ENCODE measurements around the gene PDAP1. TPM values are rescaled to one million over a fixed set of nuclear protein-coding genes. Genes with fewer than 3 reads are reported as not detected.

PDAP1 gene
- 150 and 160 TPM in 2 replicates for total RNA-seq (2021)
- long read RNA-seq, transcript PDAP1-201 (6 exons, 2,546 nt), result major isoform, 380 of 421 reads
- long read RNA-seq, partial matches to known transcripts, result 17 of 421 reads
- long read RNA-seq, other reads (novel, unspliced or antisense), result 23 of 421 reads

GRCh38 chr7:99408379-99409191 lies at the start of gene PDAP1, which contains the start of gene BUD31:
Gene PDAP1, minus strand, starts transcription at chr7:99408597. Its CDS starts 49 bp downstream, at chr7:99408548.
Gene BUD31, plus strand, starts transcription at chr7:99408969. Its CDS starts 2,124 bp downstream, at chr7:99411093.
- Histone ChIP-seq H2AK5ac (ENCODE audit: insufficient read length, low read length) (no peak within 1 kb of the TSS), H3K79me2 (ENCODE audit: insufficient read depth, low read length) (peaks cover 36% of the 10 kb centered on the region), H3K14ac (ENCODE audit: insufficient read depth, low read length) (peak within 1 kb of the TSS; percentile 100), H3K9ac (ENCODE audit: extremely low read depth, insufficient read length, low read length) (peak within 1 kb of the TSS; percentile 97), H3K79me1 (ENCODE audit: insufficient read depth, low read depth, low read length, poor library complexity, severe bottlenecking) (peaks cover 12% of the 10 kb centered on the region), H4K91ac (ENCODE audit: insufficient read length, low read depth, low read length) (no peak within 1 kb of the TSS), H3K18ac (ENCODE audit: insufficient read length, low read depth, low read length) (peak within 1 kb of the TSS; percentile 100), H4K8ac (replicated peaks; ENCODE audit: insufficient read length, low read depth, low read length) (peak within 1 kb of the TSS; percentile 100), H3K56ac (ENCODE audit: insufficient read length, low read depth, low read length) (peak within 1 kb of the TSS; percentile 91), H3K4me2 (ENCODE audit: insufficient read depth, insufficient read length, low read length) (peak within 1 kb of the TSS; percentile 91), H3K9me3 (ENCODE audit: control insufficient read depth, low read depth, low read length) (no peaks in the 10 kb centered on the region), H4K20me1 (ENCODE audit: control insufficient read depth, insufficient read depth, insufficient read length) (no peaks in the 10 kb centered on the region), H3K4ac (ENCODE audit: low read depth, low read length) (no peak within 1 kb of the TSS; the same call in 1 of the 2 replicates), H2BK120ac (ENCODE audit: low read depth, low read length, poor library complexity, severe bottlenecking) (peak within 1 kb of the TSS; percentile 92), H4K5ac (ENCODE audit: insufficient read length, low read depth, low read length) (peak within 1 kb of the TSS; percentile 99), H3T11ph (ENCODE audit: low read length) (peak within 1 kb of the TSS; percentile 81), H2BK20ac (ENCODE audit: low read depth, low read length, poor library complexity, severe bottlenecking) (no peak within 1 kb of the TSS), H2AFZ (ENCODE audit: low read length) (peak within 1 kb of the TSS; percentile 80), H3K23me2 (ENCODE audit: insufficient read length, low read depth, low read length, poor library complexity, severe bottlenecking) (peaks cover 16% of the 10 kb centered on the region), H3K4me1 (ENCODE audit: insufficient read depth, low read length) (no peaks in the 10 kb centered on the region), H3K23ac (ENCODE audit: insufficient read length, low read depth, low read length) (no peak within 1 kb of the TSS), H3K27ac (ENCODE audit: insufficient read length, low read depth, low read length) (peak within 1 kb of the TSS; percentile 94), H2BK12ac (ENCODE audit: insufficient read length, low read depth, low read length) (peak within 1 kb of the TSS; percentile 85), H2BK15ac (ENCODE audit: low read depth, low read length) (no peak within 1 kb of the TSS), H3K27me3 (ENCODE audit: insufficient read depth, low read length) (no peaks in the 10 kb centered on the region), H2BK5ac (ENCODE audit: insufficient read length, low read length) (peak within 1 kb of the TSS; percentile 100)
- Mint-ChIP-seq H3K4me3 (peak within 1 kb of the TSS; percentile 95 to 96), H3K27ac (peak within 1 kb of the TSS; percentile 96 to 99 (median 98)), H3K9me3 (no peaks in the 10 kb centered on the region), H3K4me1 (peaks cover 19 to 23% of the 10 kb centered on the region in 2 experiments), H3K36me3 (ENCODE audit: insufficient read depth in 1 of 3, low read depth in 3 of 3) (peaks cover 34 to 60% (median 52%) of the 10 kb centered on the region in 3 experiments; a peak in 6 of 7 replicates), H3K27me3 (ENCODE audit: low read depth) (no peaks in the 10 kb centered on the region)
- peak; percentile 95 for DNase-seq
- no peak for TF ChIP-seq CTCF (conservative IDR thresholded peaks at IDR 0.05)
- WGBS (ENCODE audit: extremely low coverage, insufficient read length, low lambda C conversion rate), result no CpG with 5 or more reads among the region's 72 CpGs

Data from H9 (cell line).